Parathyroid adenoma (tissue), 2 donors: Measurements from ENCODE around the gene KLHL30.

Source experiments
- H2AFZ ChIP-seq: fragments of 300-600 bp; sonication (generic); one replicate; pipeline ENCODE4 v1.7.0; 2017; ENCODE audit warnings: antibody characterized with exemption, mild to moderate bottlenecking
- H3K27ac ChIP-seq: fragments of 300-600 bp; sonication (generic); one replicate; pipeline ENCODE4 v1.7.0; 2017
- H3K27me3 ChIP-seq: fragments of 300-600 bp; sonication (generic); one replicate; pipeline ENCODE4 v1.7.0; 2017; ENCODE audit warnings: low read length; ENCODE audit not compliant: control insufficient read depth, insufficient read depth
- H3K36me3 ChIP-seq: fragments of 300-600 bp; sonication (generic); one replicate; pipeline ENCODE4 v1.7.0; 2017; ENCODE audit warnings: low read length; ENCODE audit not compliant: control insufficient read depth, insufficient read depth
- H3K4me1 ChIP-seq: fragments of 300-600 bp; sonication (generic); one replicate; pipeline ENCODE4 v1.7.0; 2017; ENCODE audit warnings: control low read depth
- H3K4me2 ChIP-seq: fragments of 300-600 bp; sonication (generic); one replicate; pipeline ENCODE4 v1.7.0; 2017; ENCODE audit warnings: low read length
- H3K4me3 ChIP-seq: fragments of 300-600 bp; sonication (generic); one replicate; pipeline ENCODE4 v1.7.0; 2017; ENCODE audit warnings: low read depth, low read length
- H3K79me2 ChIP-seq: fragments of 300-600 bp; sonication (generic); one replicate; pipeline ENCODE4 v1.7.0; 2017; ENCODE audit warnings: control low read depth
- H3K9ac ChIP-seq: fragments of 300-600 bp; sonication (generic); one replicate; pipeline ENCODE4 v1.7.0; 2017; ENCODE audit warnings: mild to moderate bottlenecking
- H3K9me3 ChIP-seq: fragments of 300-600 bp; sonication (generic); one replicate; pipeline ENCODE4 v1.7.0; 2017; ENCODE audit warnings: low read length; ENCODE audit not compliant: control insufficient read depth
- TF ChIP-seq, protein P1 (sequence below): fragments of 300-600 bp; sonication (generic); IDR thresholded peaks from one replicate; pipeline ENCODE4 v1.7.0; 2017; ENCODE audit warnings: antibody characterized with exemption, mild to moderate bottlenecking
- donor health status: primary hyperparathyroidism.

Gene KLHL30

DNA sequence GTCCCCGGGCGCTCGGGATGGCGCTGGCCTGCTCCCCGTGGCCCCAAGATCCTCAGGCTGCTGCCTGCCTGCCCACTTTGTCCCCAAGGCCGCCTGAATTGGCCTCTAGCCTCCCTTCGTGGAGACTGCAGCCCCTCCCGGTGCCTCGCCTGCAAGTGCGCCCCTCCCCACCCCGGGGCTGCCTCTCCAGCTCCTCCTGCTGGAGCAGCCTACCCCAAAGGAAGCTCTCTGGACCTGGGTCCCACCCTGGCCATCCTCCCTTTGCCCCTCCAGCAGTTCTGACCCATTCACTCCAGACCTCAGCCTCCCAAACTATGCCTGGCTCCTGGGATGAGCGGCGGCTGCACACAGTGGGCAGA, 32.1 kb upstream of the KLHL30 start:
- Histone ChIP-seq H3K4me2 (no peak overlapping the region), H3K27ac (no peak overlapping the region), H3K9ac (no peak overlapping the region), H3K27me3 (no peaks in the 10 kb centered on the region), H2AFZ (no peak overlapping the region), H3K4me1 (no peaks in the 10 kb centered on the region), H3K79me2 (no peaks in the 10 kb centered on the region), H3K4me3 (no peak overlapping the region), H3K36me3 (no peaks in the 10 kb centered on the region), H3K9me3 (no peaks in the 10 kb centered on the region)
- TF ChIP-seq, protein P1, sequence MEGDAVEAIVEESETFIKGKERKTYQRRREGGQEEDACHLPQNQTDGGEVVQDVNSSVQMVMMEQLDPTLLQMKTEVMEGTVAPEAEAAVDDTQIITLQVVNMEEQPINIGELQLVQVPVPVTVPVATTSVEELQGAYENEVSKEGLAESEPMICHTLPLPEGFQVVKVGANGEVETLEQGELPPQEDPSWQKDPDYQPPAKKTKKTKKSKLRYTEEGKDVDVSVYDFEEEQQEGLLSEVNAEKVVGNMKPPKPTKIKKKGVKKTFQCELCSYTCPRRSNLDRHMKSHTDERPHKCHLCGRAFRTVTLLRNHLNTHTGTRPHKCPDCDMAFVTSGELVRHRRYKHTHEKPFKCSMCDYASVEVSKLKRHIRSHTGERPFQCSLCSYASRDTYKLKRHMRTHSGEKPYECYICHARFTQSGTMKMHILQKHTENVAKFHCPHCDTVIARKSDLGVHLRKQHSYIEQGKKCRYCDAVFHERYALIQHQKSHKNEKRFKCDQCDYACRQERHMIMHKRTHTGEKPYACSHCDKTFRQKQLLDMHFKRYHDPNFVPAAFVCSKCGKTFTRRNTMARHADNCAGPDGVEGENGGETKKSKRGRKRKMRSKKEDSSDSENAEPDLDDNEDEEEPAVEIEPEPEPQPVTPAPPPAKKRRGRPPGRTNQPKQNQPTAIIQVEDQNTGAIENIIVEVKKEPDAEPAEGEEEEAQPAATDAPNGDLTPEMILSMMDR, result no peak

DNA sequence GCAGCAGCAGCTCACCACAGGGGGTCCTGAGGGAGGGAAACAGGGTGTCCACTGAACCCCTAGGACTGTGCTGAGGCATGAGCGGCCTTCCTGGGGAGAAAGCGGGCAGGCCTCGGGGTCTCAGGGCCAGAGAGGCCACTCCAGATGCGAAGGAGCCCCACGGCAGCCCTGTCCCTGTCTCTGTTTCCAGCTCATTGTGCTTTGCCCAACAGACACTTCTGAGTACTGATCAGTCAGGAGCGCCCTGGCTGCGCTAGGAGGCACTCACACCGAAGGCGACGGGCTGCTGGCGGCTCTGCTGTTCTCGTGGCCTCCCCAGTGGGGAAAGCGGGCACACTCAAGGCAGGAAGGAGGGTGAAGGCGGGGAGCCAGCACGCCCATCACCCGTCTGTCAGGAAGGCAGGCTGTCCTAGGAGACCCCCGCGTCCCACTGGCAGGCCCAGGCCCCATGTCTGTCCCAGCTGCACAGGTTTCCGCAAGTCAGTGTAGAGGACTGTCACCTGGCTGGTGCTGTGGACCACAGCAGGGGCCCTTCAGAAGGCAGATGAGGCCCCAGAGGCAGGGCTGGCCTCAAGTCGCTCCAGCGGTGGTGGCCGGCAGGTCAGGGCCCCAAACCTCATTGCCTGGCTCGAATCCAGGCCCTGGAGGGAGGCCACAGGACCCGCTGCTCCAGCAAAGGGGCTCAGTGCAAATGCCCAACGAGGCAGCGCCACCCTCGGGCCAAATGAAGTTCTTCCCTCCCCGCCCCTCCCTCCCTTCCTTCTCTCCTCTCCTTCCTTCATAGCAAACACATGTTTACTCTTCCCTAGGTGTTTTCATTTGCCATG, 31.6 kb upstream of the KLHL30 start:
- H3K27ac ChIP-seq, result no peak overlapping the region
- no peaks in the 10 kb centered on the region for H3K4me1 ChIP-seq
- no peak overlapping the region for H3K9ac ChIP-seq
- no peaks in the 10 kb centered on the region for H3K36me3 ChIP-seq
- H3K4me2 ChIP-seq, result no peak overlapping the region
- no peak overlapping the region for H3K4me3 ChIP-seq
- H2AFZ ChIP-seq, result no peak overlapping the region
- no peaks in the 10 kb centered on the region for H3K27me3 ChIP-seq
- TF ChIP-seq, protein P1, result no peak
- H3K79me2 ChIP-seq, result no peaks in the 10 kb centered on the region
- H3K9me3 ChIP-seq, result no peaks in the 10 kb centered on the region

DNA sequence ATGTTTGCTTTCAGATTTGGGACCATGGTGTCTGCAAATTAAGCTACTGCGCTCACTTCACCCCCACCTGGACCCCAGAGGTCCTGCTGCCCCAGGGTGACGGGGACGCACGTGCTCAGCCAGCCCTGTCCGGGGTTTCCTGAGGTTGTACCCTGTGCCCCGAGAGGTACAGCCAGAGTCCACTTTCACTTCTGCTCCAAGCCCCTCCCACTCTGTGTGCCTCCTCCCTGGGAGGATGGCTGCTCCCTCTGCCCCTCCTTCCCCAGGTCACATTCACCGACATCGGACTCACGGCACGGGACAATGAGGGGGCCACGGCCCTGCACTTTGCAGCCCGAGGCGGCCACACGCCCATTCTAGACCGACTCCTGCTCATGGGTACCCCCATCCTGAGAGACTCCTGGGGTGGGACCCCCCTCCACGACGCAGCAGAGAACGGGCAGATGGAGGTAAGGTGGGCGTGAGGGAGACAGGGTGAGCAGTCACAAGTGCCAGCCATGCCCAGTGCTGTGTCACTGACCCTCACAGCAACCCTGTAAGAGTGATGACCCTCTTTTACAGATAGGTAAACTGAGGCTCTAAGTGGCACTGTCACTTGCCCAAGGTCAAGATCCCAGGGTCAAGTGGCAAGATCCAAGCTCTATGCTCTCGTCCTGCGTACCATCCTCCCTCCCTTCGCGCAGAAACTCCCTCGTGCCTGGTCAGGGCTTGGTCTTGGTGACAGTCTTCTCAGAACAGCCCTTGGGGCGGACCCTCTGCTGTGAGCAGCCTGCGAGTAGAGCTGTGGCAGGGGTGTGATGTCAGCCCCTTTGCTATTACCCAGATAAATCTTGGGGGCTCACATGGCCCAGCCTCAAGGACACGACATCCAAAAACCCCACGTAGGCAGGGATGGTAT, 30.7 kb upstream of the KLHL30 start:
- Histone ChIP-seq H3K36me3 (no peaks in the 10 kb centered on the region), H3K79me2 (no peaks in the 10 kb centered on the region), H3K4me2 (no peak overlapping the region), H2AFZ (no peak overlapping the region), H3K4me3 (no peak overlapping the region), H3K9me3 (no peaks in the 10 kb centered on the region), H3K4me1 (no peaks in the 10 kb centered on the region), H3K27ac (no peak overlapping the region), H3K27me3 (no peaks in the 10 kb centered on the region), H3K9ac (no peak overlapping the region)
- TF ChIP-seq, protein P1, result no peak

DNA sequence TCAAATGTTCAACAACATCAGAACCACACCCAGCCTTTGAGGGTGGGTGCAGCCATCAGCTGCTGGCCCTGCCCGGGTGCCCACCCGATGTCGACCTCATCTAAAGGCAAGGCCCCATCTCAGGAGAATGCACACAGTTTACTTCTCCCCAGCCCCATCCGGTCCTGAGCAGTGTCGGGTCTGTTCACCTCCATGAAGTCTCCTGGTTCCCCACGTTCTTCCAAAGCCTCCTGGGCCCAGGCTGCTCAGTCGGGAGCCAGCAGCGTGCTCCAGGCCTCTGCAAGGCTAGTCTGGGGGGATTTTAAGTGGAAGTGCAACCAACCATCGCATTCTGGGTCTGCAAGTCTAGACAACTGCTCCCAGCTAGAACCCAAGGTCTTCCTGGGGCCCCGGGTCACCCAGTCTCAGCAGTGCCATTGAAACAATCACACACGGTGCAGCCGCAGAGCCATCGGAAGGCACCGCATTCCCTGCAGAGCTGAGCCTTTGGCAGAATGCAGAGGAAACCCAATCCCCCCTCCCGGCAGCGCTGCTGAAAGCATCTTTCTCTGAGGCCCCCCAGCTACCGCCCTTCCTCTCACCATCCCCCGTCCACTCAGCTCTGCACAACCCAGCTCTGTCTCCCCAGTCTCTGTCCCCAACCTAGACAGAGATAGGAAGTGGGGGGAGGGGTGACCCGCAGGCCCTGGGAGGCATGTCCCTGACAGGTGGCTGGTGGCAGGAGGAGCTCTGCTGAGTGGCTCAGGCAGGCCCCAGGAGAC, 29.9 kb upstream of the KLHL30 start:
- H3K9me3 ChIP-seq, result no peaks in the 10 kb centered on the region
- TF ChIP-seq, protein P1, result no peak
- H3K4me3 ChIP-seq, result no peak overlapping the region
- H3K4me1 ChIP-seq, result no peaks in the 10 kb centered on the region
- no peak overlapping the region for H3K27ac ChIP-seq
- H3K79me2 ChIP-seq, result no peaks in the 10 kb centered on the region
- no peaks in the 10 kb centered on the region for H3K36me3 ChIP-seq
- no peak overlapping the region for H3K4me2 ChIP-seq
- H3K27me3 ChIP-seq, result no peaks in the 10 kb centered on the region
- no peak overlapping the region for H2AFZ ChIP-seq
- no peak overlapping the region for H3K9ac ChIP-seq
